Esophagus squamous epithelium (tissue), 4 donors: ENCODE data around the gene TXNL1.

Experiments used
- POLR2A ChIP-seq, 4 donors: fragments of 450-650 bp; IDR thresholded peaks; one replicate each; pipeline ENCODE4 v1.6.1; 2017; ENCODE audit warnings: antibody characterized with exemption in 4 of 4, mild to moderate bottlenecking in 4 of 4, moderate library complexity in 3 of 4
- TF ChIP-seq, protein P1 (sequence below), 6 experiments: fragments of 450-650 bp in 4 of 6; fragments of 200-600 bp in 2 of 6; sonication (generic) in 2 of 6; IDR thresholded peaks; one replicate each; pipeline ENCODE4 v1.5.1; 2016 to 2019; ENCODE audit warnings: antibody characterized with exemption in 6 of 6, mild to moderate bottlenecking in 4 of 6, moderate library complexity in 4 of 6

- TF ChIP-seq POLR2A (IDR thresholded peaks at IDR 0.05) = no peak
- TF ChIP-seq, protein P1, sequence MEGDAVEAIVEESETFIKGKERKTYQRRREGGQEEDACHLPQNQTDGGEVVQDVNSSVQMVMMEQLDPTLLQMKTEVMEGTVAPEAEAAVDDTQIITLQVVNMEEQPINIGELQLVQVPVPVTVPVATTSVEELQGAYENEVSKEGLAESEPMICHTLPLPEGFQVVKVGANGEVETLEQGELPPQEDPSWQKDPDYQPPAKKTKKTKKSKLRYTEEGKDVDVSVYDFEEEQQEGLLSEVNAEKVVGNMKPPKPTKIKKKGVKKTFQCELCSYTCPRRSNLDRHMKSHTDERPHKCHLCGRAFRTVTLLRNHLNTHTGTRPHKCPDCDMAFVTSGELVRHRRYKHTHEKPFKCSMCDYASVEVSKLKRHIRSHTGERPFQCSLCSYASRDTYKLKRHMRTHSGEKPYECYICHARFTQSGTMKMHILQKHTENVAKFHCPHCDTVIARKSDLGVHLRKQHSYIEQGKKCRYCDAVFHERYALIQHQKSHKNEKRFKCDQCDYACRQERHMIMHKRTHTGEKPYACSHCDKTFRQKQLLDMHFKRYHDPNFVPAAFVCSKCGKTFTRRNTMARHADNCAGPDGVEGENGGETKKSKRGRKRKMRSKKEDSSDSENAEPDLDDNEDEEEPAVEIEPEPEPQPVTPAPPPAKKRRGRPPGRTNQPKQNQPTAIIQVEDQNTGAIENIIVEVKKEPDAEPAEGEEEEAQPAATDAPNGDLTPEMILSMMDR (IDR thresholded peaks at IDR 0.05) = no peak
Measured at GRCh38 chr18:56632070-56633022, 6.0 kb downstream of the TXNL1 start.
